HCT116 (cell line): Measurements from ENCODE around the gene GRIP1. TPM values are rescaled to one million over a fixed set of nuclear protein-coding genes. Genes with fewer than 3 reads are reported as not detected.

Experiments used
- ATAC-seq: fragments of 200-7000 bp; cut with Tn5 transposase; 2 replicates; pipeline ENCODE4 v1.9.1; 2020; ENCODE audit warnings: mild to moderate bottlenecking, moderate library complexity
- BruUV-seq: library from RNA; stranded (reverse); fragments of 400-500 nt; replicated peaks from 2 replicates; lab custom pipeline; 2021; lab: Mats Ljungman, UMichigan
- CTCF ChIA-PET: fragments of 300-600 bp; sonication (Branson Sonifier 250); formaldehyde crosslinking; loops from one replicate; lab custom pipeline; 2021; ENCODE audit warnings: antibody characterized with exemption; lab: Charles Lee
- POLR2A ChIA-PET: fragments of 300-600, 350-600 bp; sonication (Branson Sonifier 250); formaldehyde crosslinking; loops from one replicate; lab custom pipeline; 2021; ENCODE audit warnings: antibody characterized with exemption; lab: Charles Lee
- RAD21 ChIA-PET, 2 experiments: fragments of 300-600 bp; sonication (Branson Sonifier 250); formaldehyde crosslinking; loops; one replicate each; lab custom pipeline; 2023; ENCODE audit warnings: low total read pairs in 2 of 2; ENCODE audit not compliant: uncharacterized antibody in 2 of 2, unreplicated experiment in 2 of 2, low non-redundant PET in 1 of 2; lab: Charles Lee
- DNase-seq: peaks from one replicate; pipeline ENCODE4 v3.0.0-alpha.2; 2010; ENCODE audit warnings: low read depth, low spot score
- H2AFZ ChIP-seq: fragments of 200-600 bp; shearing (Covaris generic), sonication (generic); 2 replicates; pipeline ENCODE4 v1.6.1; 2017; ENCODE audit warnings: low read depth, mixed run types, mixed read lengths, antibody characterized with exemption, low read length; ENCODE audit not compliant: poor library complexity, severe bottlenecking
- H3K27ac ChIP-seq: 2 replicates; pipeline ENCODE4 v1.5.1; 2012; ENCODE audit warnings: low read depth, low read length
- H3K27me3 ChIP-seq: fragments of 200-600 bp; sonication (generic); 2 replicates; pipeline ENCODE4 v1.6.1; 2016; ENCODE audit warnings: mixed run types, low read length, mixed read lengths; ENCODE audit not compliant: insufficient read depth
- H3K36me3 ChIP-seq, 2 experiments: fragments of 200-500 bp in 1 of 2; fragments of 200-600 bp in 1 of 2; sonication (Bioruptor generic) in 1 of 2; sonication (generic) in 1 of 2; 2 replicates each; pipeline versions ENCODE4 v1.5.1 to v1.6.1; 2014 to 2016; ENCODE audit warnings: low read length in 2 of 2, inconsistent platforms in 1 of 2, mixed read lengths in 1 of 2, mixed run types in 1 of 2; ENCODE audit not compliant: insufficient read depth in 2 of 2, control insufficient read depth in 1 of 2
- H3K4me1 ChIP-seq, 2 experiments: fragments of 200-600 bp in 1 of 2; sonication (generic) in 1 of 2; 2 replicates each; pipeline versions ENCODE4 v1.5.1 to v1.6.1; 2012 to 2017; ENCODE audit warnings: low read length in 2 of 2, inconsistent platforms in 1 of 2, mild to moderate bottlenecking in 1 of 2, mixed read lengths in 1 of 2, mixed run types in 1 of 2, moderate library complexity in 1 of 2; ENCODE audit not compliant: insufficient read depth in 2 of 2, control insufficient read depth in 1 of 2
- H3K4me2 ChIP-seq: fragments of 200-600 bp; sonication (generic); 2 replicates; pipeline ENCODE4 v1.6.1; 2017; ENCODE audit warnings: mixed run types, low read length, mixed read lengths
- H3K4me3 ChIP-seq, 2 experiments: fragments of 200-600 bp in 1 of 2; sonication (generic) in 1 of 2; replicated peaks in 1 of 2; 2 replicates each; pipeline ENCODE4 v1.5.1; 2011 to 2016; ENCODE audit warnings: low read length in 2 of 2, control low read depth in 1 of 2, low read depth in 1 of 2, mild to moderate bottlenecking in 1 of 2, mixed read lengths in 1 of 2, mixed run types in 1 of 2
- H3K79me2 ChIP-seq: fragments of 200-600 bp; sonication (generic); 2 replicates; pipeline ENCODE4 v1.6.1; 2017; ENCODE audit warnings: mild to moderate bottlenecking, mixed run types, low read length, moderate library complexity, mixed read lengths; ENCODE audit not compliant: insufficient read depth
- H3K9ac ChIP-seq: fragments of 200-600 bp; sonication (generic); 2 replicates; pipeline ENCODE4 v1.6.1; 2016; ENCODE audit warnings: low read length, mixed read lengths
- H3K9me2 ChIP-seq: fragments of 200-600 bp; sonication (generic), shearing (Covaris generic); 2 replicates; pipeline ENCODE4 v1.6.1; 2017; ENCODE audit warnings: mixed run types, mild to moderate bottlenecking, moderate library complexity; ENCODE audit not compliant: insufficient read depth
- H3K9me3 ChIP-seq, 2 experiments: fragments of 200-500 bp in 1 of 2; fragments of 200-600 bp in 1 of 2; sonication (Bioruptor generic) in 1 of 2; sonication (generic) in 1 of 2; 2 replicates each; pipeline ENCODE4 v1.6.1; 2014 to 2017; ENCODE audit warnings: low read length in 2 of 2, mixed read lengths in 2 of 2, inconsistent platforms in 1 of 2, low read depth in 1 of 2, mild to moderate bottlenecking in 1 of 2, mixed run types in 1 of 2, moderate library complexity in 1 of 2; ENCODE audit not compliant: control insufficient read depth in 1 of 2, insufficient read depth in 1 of 2
- H4K20me1 ChIP-seq: fragments of 200-600 bp; sonication (generic), shearing (Covaris generic); 2 replicates; pipeline ENCODE4 v1.6.1; 2017; ENCODE audit warnings: mixed run types, mild to moderate bottlenecking, moderate library complexity; ENCODE audit not compliant: insufficient read depth
- CBX3 ChIP-seq: IDR thresholded peaks from 2 replicates; pipeline ENCODE4 v1.6.1; 2012; ENCODE audit warnings: low read depth
- CEBPB ChIP-seq: IDR thresholded peaks from 2 replicates; pipeline ENCODE4 v1.6.1; 2012; ENCODE audit warnings: low read depth
- EGR1 ChIP-seq: IDR thresholded peaks from 2 replicates; pipeline ENCODE4 v1.6.1; 2012; ENCODE audit warnings: low read depth
- EZH2 ChIP-seq: fragments of 200-600 bp; sonication (generic); IDR thresholded peaks from 2 replicates; pipeline ENCODE4 v1.6.1; 2017; ENCODE audit warnings: antibody characterized with exemption, mixed run types
- EZH2phosphoT487 ChIP-seq: fragments of 200-600 bp; IDR thresholded peaks from 2 replicates; pipeline ENCODE4 v1.6.1; 2018; ENCODE audit warnings: antibody characterized with exemption, borderline replicate concordance
- FOSL1 ChIP-seq: IDR thresholded peaks from 2 replicates; pipeline ENCODE4 v1.6.1; 2012; ENCODE audit warnings: low read depth
- JUND ChIP-seq: IDR thresholded peaks from 2 replicates; pipeline ENCODE4 v1.6.1; 2012
- POLR2A ChIP-seq: IDR thresholded peaks from 2 replicates; pipeline ENCODE4 v1.7.0; 2011; ENCODE audit warnings: borderline replicate concordance; ENCODE audit not compliant: insufficient read depth, insufficient read length; ENCODE audit errors: extremely low read depth
- POLR2AphosphoS5 ChIP-seq: IDR thresholded peaks from 2 replicates; pipeline ENCODE4 v1.6.1; 2011; ENCODE audit warnings: mild to moderate bottlenecking, low read depth, low read length, moderate library complexity
- RAD21 ChIP-seq: IDR thresholded peaks from 2 replicates; pipeline ENCODE4 v1.6.1; 2012; ENCODE audit warnings: low read depth, mild to moderate bottlenecking
- SP1 ChIP-seq: IDR thresholded peaks from 2 replicates; pipeline ENCODE4 v1.6.1; 2012; ENCODE audit warnings: low read depth
- SRF ChIP-seq: IDR thresholded peaks from 2 replicates; pipeline ENCODE4 v1.6.1; 2012; ENCODE audit warnings: low read depth
- TCF7L2 ChIP-seq: IDR thresholded peaks from 2 replicates; pipeline ENCODE4 v1.7.0; 2011; ENCODE audit warnings: borderline replicate concordance, inconsistent platforms; ENCODE audit not compliant: insufficient read depth, insufficient read length; ENCODE audit errors: extremely low read depth
- YY1 ChIP-seq: IDR thresholded peaks from 2 replicates; pipeline ENCODE4 v1.6.1; 2011; ENCODE audit warnings: low read length, low read depth, moderate library complexity, mild to moderate bottlenecking; ENCODE audit not compliant: insufficient replicate concordance; ENCODE audit errors: extremely low read depth
- ZBTB33 ChIP-seq: IDR thresholded peaks from 2 replicates; pipeline ENCODE4 v1.6.1; 2011; ENCODE audit warnings: mild to moderate bottlenecking, low read length, moderate library complexity; ENCODE audit not compliant: insufficient replicate concordance; ENCODE audit errors: extremely low read depth
- ZFX ChIP-seq: fragments of 450-650 bp; IDR thresholded peaks from 2 replicates; pipeline ENCODE4 v1.6.1; 2017
- ZNF274 ChIP-seq: fragments of 200-500 bp; sonication (Bioruptor generic); IDR thresholded peaks from 2 replicates; pipeline ENCODE4 v1.6.1; 2014; ENCODE audit warnings: mild to moderate bottlenecking, low read depth, low read length, inconsistent platforms
- intact Hi-C: fragments of 100-400 bp; cut with micrococcal nuclease; formaldehyde crosslinking; loops from 2 replicates; pipeline ENCODE4 v1.10.0; 2022
- total RNA-seq: library from RNA; stranded (reverse); gene quantifications from one replicate; pipeline ENCODE4 v1.2.1, GENCODE V29; 2021; ENCODE audit not compliant: unreplicated experiment
- TF ChIP-seq, protein P1 (sequence below): IDR thresholded peaks from 2 replicates; pipeline ENCODE4 v1.6.1; 2012
- TF ChIP-seq, protein P2 (sequence below), 3 experiments: fragments of 200-600 bp in 1 of 3; sonication (generic) in 1 of 3; IDR thresholded peaks in 2 of 3; conservative IDR thresholded peaks in 1 of 3; 2 replicates each; pipeline ENCODE4 v1.5.1; 2012 to 2017; ENCODE audit warnings: low read depth in 2 of 3, low read length in 2 of 3, antibody characterized with exemption in 1 of 3, borderline replicate concordance in 1 of 3, control low read depth in 1 of 3, mild to moderate bottlenecking in 1 of 3, mixed read lengths in 1 of 3, mixed run types in 1 of 3, moderate library complexity in 1 of 3; ENCODE audit not compliant: insufficient read depth in 1 of 3
- TF ChIP-seq, protein P3 (sequence below): IDR thresholded peaks from 2 replicates; pipeline ENCODE4 v1.6.1; 2012; ENCODE audit warnings: low read depth

Gene GRIP1
- total RNA-seq, 1 experiment from 2014 or later = not detected

- Histone ChIP-seq H3K36me3 (no peaks in the 10 kb centered on the region), H3K4me3 (no peak overlapping the region), H3K27ac (no peak overlapping the region), H3K79me2 (no peaks in the 10 kb centered on the region), H3K9me3 (no peaks in the 10 kb centered on the region), H4K20me1 (no peaks in the 10 kb centered on the region), H3K4me2 (no peak overlapping the region), H3K9me2 (no peaks in the 10 kb centered on the region), H3K4me1 (no peaks in the 10 kb centered on the region), H3K9ac (no peak overlapping the region), H3K27me3 (peaks cover 16% of the 10 kb centered on the region; the same call in 1 of the 2 replicates), H2AFZ (no peak overlapping the region)
- POLR2A ChIA-PET = no interaction called here
- RAD21 ChIA-PET = no interaction called here
- intact Hi-C loops = no loop called here
- CTCF ChIA-PET = no interaction called here
- DNase-seq (no peak), ATAC-seq (no peak)
- TF ChIP-seq EZH2 = no peak
- TF ChIP-seq JUND = no peak
- no peak for TF ChIP-seq ZBTB33
- no peak for TF ChIP-seq EZH2phosphoT487
- TF ChIP-seq, protein P1, sequence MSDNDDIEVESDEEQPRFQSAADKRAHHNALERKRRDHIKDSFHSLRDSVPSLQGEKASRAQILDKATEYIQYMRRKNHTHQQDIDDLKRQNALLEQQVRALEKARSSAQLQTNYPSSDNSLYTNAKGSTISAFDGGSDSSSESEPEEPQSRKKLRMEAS = no peak
- no peak for TF ChIP-seq POLR2AphosphoS5
- TF ChIP-seq ZNF274 = no peak
- no peak for TF ChIP-seq ZFX
- no peak for TF ChIP-seq EGR1
- no peak for TF ChIP-seq YY1
- TF ChIP-seq SP1 = no peak
- no peak for TF ChIP-seq FOSL1
- TF ChIP-seq, protein P2, sequence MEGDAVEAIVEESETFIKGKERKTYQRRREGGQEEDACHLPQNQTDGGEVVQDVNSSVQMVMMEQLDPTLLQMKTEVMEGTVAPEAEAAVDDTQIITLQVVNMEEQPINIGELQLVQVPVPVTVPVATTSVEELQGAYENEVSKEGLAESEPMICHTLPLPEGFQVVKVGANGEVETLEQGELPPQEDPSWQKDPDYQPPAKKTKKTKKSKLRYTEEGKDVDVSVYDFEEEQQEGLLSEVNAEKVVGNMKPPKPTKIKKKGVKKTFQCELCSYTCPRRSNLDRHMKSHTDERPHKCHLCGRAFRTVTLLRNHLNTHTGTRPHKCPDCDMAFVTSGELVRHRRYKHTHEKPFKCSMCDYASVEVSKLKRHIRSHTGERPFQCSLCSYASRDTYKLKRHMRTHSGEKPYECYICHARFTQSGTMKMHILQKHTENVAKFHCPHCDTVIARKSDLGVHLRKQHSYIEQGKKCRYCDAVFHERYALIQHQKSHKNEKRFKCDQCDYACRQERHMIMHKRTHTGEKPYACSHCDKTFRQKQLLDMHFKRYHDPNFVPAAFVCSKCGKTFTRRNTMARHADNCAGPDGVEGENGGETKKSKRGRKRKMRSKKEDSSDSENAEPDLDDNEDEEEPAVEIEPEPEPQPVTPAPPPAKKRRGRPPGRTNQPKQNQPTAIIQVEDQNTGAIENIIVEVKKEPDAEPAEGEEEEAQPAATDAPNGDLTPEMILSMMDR (IDR thresholded peaks at IDR 0.05 in 2 of 3, conservative IDR thresholded peaks at IDR 0.05 in 1 of 3; ENCODE audit: borderline replicate concordance in 1 of 3, insufficient read depth in 1 of 3, low read depth in 2 of 3, low read length in 2 of 3) = no peak
- TF ChIP-seq SRF = no peak
- TF ChIP-seq, protein P3, sequence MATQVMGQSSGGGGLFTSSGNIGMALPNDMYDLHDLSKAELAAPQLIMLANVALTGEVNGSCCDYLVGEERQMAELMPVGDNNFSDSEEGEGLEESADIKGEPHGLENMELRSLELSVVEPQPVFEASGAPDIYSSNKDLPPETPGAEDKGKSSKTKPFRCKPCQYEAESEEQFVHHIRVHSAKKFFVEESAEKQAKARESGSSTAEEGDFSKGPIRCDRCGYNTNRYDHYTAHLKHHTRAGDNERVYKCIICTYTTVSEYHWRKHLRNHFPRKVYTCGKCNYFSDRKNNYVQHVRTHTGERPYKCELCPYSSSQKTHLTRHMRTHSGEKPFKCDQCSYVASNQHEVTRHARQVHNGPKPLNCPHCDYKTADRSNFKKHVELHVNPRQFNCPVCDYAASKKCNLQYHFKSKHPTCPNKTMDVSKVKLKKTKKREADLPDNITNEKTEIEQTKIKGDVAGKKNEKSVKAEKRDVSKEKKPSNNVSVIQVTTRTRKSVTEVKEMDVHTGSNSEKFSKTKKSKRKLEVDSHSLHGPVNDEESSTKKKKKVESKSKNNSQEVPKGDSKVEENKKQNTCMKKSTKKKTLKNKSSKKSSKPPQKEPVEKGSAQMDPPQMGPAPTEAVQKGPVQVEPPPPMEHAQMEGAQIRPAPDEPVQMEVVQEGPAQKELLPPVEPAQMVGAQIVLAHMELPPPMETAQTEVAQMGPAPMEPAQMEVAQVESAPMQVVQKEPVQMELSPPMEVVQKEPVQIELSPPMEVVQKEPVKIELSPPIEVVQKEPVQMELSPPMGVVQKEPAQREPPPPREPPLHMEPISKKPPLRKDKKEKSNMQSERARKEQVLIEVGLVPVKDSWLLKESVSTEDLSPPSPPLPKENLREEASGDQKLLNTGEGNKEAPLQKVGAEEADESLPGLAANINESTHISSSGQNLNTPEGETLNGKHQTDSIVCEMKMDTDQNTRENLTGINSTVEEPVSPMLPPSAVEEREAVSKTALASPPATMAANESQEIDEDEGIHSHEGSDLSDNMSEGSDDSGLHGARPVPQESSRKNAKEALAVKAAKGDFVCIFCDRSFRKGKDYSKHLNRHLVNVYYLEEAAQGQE = no peak
- TF ChIP-seq TCF7L2 = no peak
- TF ChIP-seq RAD21 = no peak
- TF ChIP-seq POLR2A = no peak
- TF ChIP-seq CEBPB = no peak
- no peak for TF ChIP-seq CBX3
- no TSS peak for BruUV-seq
Measured at GRCh38 chr12:66387117-66387516, 291.8 kb downstream of the GRIP1 start.
